Neural progenitor cell (in vitro differentiated cells): Measurements from ENCODE around the gene ADAMTS20.

ENCODE experiments used
- EZH2 ChIP-seq: fragments of 200-600 bp; sonication (generic); IDR thresholded peaks from 2 replicates; pipeline ENCODE4 v1.6.1; 2017; ENCODE audit warnings: antibody characterized with exemption, mild to moderate bottlenecking, moderate library complexity
- TF ChIP-seq, protein P1 (sequence below): fragments of 200-600 bp; sonication (generic); IDR thresholded peaks from 2 replicates; pipeline ENCODE4 v1.5.1; 2017; ENCODE audit warnings: antibody characterized with exemption, mild to moderate bottlenecking

DNA sequence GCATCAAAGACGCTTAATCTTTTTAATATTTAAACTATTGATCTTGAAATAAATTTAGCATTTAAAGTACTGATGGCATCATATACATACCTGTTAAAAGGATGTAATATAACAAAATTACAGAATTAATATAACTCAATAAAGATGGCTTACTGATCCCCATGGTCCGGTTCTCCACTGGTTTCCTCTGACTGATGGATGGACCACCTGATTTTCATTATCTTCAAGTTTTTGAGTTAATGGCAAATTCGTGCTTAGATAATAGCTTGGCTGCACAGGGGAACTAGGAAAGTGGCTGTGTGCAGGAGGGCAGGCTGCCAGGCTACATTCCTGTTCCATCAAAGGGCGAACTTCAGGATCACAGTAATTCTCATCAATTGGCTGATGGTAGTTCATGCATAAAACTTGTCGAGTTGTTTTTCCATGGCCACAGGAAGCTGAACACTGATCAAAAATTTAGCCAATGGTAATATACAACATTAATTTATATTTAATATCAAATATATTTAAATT lies 123.9 kb downstream of the ADAMTS20 start:
- TF ChIP-seq, protein P1, sequence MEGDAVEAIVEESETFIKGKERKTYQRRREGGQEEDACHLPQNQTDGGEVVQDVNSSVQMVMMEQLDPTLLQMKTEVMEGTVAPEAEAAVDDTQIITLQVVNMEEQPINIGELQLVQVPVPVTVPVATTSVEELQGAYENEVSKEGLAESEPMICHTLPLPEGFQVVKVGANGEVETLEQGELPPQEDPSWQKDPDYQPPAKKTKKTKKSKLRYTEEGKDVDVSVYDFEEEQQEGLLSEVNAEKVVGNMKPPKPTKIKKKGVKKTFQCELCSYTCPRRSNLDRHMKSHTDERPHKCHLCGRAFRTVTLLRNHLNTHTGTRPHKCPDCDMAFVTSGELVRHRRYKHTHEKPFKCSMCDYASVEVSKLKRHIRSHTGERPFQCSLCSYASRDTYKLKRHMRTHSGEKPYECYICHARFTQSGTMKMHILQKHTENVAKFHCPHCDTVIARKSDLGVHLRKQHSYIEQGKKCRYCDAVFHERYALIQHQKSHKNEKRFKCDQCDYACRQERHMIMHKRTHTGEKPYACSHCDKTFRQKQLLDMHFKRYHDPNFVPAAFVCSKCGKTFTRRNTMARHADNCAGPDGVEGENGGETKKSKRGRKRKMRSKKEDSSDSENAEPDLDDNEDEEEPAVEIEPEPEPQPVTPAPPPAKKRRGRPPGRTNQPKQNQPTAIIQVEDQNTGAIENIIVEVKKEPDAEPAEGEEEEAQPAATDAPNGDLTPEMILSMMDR = no peak
- no peak for TF ChIP-seq EZH2
